NCI-H526 (cell line): ENCODE results near the gene METTL22.

Experiments
- DNase-seq, 2 experiments: peaks; one replicate each; lab custom pipeline; 2025; lab: John Stamatoyannopoulos, UW

METTL22 gene

DNA sequence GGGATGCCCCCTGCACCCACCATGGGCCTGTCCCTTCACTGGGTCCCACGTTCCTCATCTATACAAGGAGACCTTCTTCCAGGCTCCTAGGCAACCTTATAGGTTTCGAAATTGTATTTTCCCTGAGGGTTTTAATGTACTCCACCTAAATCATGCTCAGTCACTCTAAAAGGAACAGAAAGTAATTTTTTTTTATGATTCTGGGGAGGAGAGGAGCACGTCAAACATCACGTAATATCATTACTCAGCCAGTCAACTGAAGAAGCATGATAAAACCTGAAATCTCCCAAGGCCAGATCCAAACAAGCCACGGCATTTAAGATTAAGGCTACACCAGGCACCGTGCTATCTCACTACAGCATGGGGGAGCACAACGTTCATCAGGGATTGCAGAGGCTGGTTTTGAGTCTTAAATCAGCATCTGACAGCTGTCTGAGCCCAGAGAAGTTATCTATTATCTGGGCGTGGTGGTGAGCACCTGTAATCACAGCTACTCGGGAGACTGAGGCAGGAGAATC is 27.3 kb upstream of the METTL22 start:
- no peak for DNase-seq

- no peak for DNase-seq
Observed at GRCh38 chr16:8595783-8596182, 25.7 kb upstream of the METTL22 start.

- no peak for DNase-seq
Observed at GRCh38 chr16:8596581-8596980, 24.9 kb upstream of the METTL22 start.

DNA sequence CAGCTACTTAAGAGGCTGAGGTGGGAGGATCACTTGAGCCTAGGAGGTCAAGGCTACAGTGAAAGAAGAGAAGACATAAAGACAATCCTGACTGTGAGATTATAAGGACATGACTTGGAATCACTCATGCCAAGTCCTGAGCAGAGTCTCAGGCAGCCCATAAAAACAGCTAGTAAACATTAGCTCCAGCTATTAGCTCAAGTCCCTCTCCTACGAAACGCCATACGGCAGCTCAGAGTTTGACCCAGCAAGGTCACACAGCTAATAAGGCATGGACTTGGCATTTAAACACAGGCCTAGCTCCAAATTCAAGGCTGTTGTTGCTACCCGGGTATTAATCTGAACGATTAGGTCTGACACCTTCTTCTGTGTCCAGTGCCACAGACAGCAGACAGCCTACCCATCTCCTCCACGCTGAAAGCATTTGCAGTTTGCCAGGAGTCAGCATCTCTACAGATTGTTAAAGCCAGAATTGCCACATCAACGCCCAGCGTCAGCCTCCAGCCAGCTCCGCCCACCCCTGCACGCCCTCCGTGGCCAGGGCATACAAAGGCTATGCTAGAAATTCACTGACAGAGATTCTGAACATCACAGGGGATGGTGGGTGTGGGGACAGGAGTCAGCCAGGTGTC is 21.2 kb upstream of the METTL22 start:
- DNase-seq, result no peak

GRCh38 chr16:8605554-8605953 is 15.9 kb upstream of the METTL22 start:
- no peak for DNase-seq

DNA sequence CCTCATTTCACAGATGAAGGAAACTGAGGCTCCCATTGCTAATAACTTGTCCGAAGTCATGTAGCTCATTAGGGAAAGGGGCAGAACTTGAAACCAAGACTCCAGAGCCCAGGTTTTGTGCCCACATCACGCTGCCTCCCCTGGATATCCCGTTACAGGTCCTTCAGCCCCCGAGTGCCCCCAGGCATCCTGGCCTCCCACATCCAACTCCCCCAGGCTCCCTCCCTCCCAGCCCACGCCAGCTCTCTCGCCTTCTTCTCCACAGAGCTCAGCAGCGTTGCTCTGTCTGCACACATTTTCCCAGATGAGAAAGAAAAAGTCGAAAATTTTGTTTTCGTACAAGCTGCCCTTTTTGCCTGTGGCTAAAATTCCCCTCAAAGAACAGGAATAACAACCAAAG is 14.3 kb upstream of the METTL22 start:
- no peak for DNase-seq

- DNase-seq, result no peak
Observed at GRCh38 chr16:8611122-8611521, 10.4 kb upstream of the METTL22 start.

GRCh38 chr16:8611886-8612600 is 9.5 kb upstream of the METTL22 start:
- no peak for DNase-seq

DNA sequence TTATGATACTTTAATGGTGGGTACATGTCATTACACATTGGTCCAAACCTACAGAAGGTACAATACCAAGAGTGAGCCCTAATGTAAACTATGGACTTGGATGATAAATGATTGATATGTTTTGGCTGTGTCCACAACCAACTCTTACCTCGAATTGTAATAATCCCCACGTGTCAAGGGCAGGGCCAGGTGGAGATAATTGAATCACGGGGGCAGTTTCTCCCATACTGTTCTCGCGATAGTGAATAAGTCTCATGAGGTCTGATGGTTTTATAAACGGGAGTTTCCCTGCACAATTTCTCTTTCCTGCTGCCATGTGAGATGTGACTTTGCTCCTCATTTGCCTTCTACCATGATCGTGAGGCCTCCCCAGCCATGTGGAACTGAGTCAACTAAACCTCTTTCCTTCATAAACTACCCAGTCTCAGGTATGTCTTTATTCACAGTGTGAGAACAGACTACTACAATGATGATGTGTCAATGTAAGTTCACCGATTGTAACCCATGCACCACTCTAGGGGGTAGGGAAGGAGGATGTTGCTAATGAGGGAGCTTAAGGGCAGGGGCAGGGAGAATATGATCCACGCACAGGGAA is 7.0 kb upstream of the METTL22 start:
- DNase-seq, result peak; percentile 4 to 33

DNA sequence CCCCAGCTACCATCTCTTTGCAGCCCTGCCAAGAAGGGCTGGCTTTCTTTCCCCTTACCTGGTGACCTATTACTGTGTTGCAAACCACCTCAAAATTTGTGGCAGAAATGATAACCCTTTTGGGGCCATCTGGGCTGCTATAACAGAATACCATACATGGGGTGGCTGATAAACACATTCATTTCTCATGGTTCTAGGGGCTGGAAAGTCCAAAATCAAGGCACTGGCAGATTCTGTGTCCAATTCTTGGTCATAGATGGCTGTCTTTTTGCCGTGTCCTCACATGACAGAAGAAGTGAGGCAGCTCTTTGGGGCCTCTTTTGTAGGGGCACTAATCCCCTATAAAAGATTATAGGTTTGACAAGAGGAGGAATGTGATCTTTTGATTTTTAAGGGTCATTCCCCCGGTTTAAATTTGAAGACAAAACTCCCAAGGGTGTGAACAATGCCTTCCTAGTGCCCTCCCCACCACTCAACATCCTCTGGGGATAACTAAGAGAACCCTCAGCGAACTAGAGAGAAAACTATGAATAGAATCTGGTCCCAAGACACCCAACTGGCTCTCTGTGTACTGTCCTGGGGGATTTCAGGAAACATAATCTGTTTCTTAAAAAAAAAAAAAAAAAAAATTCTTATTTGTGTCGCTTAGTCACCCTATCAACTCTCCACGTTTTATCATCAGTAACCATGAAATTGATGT is 1.7 kb upstream of the METTL22 start:
- DNase-seq, result no peak

DNA sequence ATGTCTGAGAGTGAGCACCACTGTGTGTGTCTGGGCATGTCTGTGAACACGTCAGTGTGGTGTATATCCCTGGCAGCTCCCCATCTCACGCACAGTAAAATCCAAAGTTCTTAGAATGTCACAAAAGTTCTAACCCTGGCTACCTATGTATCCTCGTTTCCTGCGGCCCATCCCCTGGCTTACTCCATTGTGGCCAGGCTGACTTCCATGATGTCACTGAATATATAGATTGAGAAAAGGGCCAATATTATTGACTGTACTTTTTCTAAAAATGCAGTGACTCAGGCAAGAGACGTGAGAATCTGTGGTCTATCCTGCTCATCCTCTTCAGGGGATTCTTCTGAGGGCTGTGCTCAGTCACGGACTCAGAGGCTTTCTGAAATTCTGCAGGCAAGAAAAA is 963 bp upstream of the METTL22 start:
- no peak for DNase-seq

DNA sequence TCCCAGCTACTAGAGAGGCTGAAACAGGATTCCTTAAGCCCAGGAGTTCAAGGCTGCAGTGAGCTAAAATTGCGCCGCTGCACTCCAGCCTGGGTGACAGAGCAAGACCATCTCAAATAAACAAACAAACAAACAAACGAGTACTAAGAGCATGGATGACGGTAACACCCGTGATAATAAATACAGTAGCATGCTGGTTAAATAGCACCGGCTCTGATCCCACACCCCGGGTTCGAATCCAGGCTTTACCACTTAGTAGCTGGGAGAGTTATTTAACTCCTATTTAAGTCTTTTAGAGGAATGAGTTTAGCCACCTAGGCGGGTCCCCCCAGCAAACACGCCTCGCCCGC is 301 bp upstream of the METTL22 start:
- no peak for DNase-seq

- DNase-seq, result no peak
Observed at GRCh38 chr16:8622315-8622656, 788 bp downstream of the METTL22 start.

DNA sequence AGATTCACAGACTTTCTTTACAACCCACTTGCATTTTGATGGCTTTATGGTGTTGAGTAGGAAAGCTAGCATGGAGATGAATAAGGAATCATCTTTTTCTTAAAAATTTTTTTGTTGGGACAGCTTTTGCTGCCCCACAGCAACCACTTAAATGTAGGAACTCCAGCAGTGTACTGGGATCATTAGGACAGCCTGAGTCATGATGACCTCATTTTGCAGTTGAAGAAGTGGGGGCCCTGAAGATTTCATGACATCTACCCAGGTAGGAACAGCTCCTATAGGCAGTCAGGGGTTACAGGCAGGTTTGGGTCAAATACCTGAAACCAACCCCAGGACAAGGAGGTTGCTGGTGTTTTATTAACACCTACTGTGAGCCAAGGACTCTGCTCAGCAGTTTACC is 2.1 kb downstream of the METTL22 start:
- no peak for DNase-seq

DNA sequence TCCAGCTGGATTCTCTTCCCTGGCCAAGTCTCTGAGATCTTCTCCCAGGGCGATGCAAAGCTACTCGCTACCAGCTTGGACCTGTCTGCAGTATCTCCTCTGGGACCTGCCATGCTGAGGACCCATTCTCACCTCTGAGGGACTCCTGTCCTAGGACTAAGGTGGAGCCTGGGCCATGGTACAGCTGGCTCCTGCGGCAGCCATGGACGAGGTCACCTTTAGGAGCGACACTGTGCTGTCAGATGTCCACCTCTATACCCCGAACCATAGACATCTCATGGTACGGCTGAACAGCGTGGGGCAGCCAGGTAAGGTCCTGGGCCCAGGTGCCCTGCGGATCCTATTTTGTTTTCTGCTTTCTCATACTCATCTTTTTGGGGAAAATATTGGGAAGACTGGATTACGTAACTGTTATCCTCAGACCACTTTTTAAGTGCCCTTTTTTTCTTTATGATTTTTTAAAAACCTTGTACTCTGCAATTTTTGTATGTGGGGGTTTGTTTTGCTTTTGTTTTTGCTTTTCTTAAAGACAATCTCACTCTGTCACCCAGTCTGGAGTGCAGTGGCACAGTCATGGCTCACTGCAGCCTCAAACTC is 4.1 kb downstream of the METTL22 start:
- DNase-seq, result no peak

DNA sequence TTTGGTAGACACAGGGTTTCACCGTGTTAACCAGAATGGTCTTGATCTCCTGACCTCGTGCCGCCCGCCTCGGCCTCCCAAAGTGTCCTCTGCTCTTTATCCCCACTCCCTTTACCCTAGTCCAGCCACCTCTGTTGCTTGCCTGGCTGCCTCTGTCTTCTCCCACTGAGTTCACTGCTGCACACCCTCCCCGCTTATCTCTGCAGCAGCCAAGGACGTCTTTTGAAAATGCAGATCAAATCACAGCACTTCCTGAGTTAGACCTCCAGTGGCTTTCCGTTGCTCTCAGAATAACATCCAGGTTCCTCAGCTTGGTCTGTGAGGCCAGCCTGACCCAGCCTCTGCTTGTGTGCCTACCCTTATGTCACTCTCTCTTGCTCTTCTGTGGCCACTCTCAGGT is 5.4 kb downstream of the METTL22 start:
- DNase-seq, result no peak

DNA sequence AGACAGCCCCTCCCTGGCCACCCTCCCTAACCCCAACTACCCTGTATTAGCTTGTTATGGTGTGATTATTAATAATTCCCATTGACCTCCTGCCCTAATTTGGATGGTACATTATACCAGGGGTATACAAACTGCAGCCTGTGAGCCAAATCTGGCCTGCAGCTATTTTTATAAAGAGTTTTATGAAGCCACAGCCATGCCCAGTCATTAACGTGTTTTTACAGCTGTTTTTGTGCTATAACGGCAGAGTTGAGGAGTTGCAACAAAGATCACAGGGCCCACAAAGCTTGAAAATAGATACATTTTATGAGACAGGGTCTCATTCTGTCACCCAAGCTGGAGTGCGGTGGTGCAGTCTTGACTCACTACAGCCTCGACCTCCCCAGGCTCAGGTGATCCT is 6.0 kb downstream of the METTL22 start:
- DNase-seq, result no peak

DNA sequence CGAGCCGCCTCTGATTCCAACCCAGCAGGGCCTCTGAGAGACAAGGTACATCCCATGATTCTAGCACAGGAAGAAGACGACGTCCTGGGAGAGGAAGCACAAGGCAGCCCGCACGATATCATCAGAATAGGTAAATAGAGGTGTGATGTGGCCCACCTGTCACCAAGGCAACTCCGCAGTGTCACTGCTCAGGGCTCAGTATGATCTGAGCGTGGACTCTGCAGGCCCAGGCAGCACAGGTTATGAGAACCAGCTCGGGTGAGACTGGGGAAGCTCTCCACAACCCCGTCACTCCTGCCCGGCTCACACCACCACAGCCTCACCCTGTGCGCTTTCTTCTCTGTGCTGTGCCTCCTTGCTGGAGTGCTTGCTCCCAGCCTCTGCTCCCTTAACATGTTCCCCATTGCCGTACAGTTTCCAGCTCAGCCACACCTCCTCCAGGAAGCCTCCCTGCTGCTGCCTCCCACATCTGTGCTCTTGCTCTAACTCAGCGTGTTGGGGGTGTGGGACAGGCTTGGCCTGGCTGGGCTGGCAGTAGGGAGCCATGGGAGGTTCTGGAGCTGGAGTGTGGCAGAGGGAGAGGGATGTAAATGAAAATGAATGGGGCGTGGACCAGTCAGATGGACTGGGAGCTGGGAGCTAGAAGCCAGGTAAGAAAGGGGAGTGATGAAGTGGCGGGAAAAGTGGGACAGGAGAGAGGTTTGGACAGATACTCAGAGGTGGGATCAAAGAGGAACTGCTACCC is 7.7 kb downstream of the METTL22 start:
- no peak for DNase-seq

DNA sequence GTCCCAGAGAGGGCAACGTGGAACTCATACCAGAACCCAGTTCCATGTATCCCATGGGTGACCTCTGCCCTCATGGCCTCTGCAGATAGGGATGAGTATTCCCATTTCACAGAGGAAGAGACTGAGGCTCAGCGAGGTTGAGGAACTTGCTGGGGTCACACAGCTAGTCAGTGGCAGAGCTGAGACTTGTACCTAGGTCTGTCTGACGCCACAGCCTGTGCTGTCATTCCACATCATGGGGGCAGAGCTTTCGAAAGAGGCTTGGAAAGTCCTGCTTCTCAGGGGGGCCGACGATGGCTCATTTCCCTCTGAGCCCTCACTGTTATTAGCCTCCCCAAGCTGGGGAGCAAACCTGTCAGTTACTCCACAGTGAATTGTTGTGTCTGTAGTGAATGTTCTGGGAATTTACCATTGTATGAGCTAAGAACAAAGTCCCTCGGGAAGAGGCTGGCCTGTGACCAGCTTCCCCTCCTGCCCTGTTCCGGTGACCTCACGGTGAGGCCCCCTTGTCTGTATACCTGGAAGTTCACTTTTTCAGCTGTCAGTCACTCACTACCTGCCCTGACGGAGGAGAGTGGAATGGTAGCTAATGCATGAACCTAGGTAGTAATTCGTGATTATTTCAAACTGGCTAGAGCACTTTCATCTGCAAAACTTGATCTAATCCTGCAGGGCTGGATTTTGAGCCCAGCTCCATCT is 8.9 kb downstream of the METTL22 start:
- DNase-seq, result no peak

DNA sequence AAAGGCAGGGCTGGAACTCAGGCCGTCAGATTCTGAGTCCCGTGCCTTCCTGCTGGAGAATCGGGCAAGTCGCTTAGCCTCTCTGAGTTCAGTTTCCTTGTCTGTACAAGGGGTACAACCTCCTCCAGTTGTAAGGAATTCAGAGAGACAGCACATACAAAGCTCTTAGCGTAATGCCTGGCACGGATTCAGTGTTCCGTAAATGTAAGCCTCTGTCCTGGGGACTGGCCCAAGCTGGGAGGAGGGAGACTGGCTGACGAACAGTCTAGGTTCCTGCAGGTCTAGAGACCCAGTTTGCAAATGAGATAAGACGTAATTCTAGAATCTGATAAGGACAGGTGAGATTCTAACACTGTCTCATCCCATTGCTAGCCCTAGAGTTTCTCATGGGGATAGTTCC is 9.9 kb downstream of the METTL22 start:
- DNase-seq, result no peak

DNA sequence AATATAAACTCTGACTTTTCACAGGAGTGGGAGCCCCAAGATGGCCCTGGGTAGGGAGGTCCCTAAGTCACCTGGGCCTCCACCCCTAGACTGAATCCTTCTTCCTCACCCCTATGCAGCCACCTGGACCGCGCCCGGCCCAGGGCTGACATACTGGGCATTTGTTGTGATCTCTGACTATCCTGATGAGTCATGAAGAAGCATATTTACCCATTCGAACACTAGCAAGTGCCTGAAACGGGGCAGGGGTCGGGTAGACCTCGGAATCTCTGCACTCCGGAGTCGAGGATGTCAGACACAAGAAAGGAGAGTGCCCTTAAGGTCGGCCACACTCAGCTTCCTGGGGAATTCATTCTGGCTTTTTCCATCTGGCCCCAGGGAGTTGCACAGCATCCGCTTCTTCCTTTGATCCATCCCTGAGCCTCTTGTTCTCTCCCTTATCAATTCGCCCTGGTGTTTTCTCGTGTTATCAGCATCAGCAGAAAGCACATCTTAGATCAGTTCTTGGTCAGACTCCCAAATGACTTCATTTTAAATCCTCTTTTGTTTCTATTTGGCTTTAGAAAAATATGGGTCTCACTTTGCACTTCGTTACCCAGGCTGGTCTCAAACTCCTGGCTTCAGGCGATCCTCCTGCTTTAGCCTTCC is 10.4 kb downstream of the METTL22 start:
- DNase-seq, result no peak
